GDM1 (cell line): ENCODE results near the gene TSSK3.
"Not testable (repeated sequence)": the region's sequence is repeated elsewhere in the genome, so short reads cannot be mapped to it uniquely, and the experiment has no call there.

Experiments used
- DNase-seq: peaks from one replicate; lab custom pipeline; 2025; lab: John Stamatoyannopoulos, UW

Gene TSSK3

GRCh38 chr1:32338637-32339145, 23.6 kb upstream of the TSSK3 start:
- DNase-seq: no peak

GRCh38 chr1:32339363-32339978, 22.9 kb upstream of the TSSK3 start:
- peak; percentile 50 for DNase-seq

GRCh38 chr1:32341186-32341757, 21.1 kb upstream of the TSSK3 start:
- DNase-seq: no peak

- DNase-seq: no peak
These were observed 20.4 kb upstream of the TSSK3 start for GRCh38 chr1:32341971-32342370.

- no peak for DNase-seq
These were observed 19.6 kb upstream of the TSSK3 start for GRCh38 chr1:32342704-32343103.

GRCh38 chr1:32345289-32345827, 17.0 kb upstream of the TSSK3 start:
- peak; percentile 51 for DNase-seq

- DNase-seq: no peak
These were observed 15.7 kb upstream of the TSSK3 start for GRCh38 chr1:32346532-32347157.

- DNase-seq: peak; percentile 68
These were observed 13.1 kb upstream of the TSSK3 start for GRCh38 chr1:32349211-32349708.

- DNase-seq: peak; percentile 83
These were observed 11.4 kb upstream of the TSSK3 start for GRCh38 chr1:32350785-32351398.

GRCh38 chr1:32351399-32352238, 10.7 kb upstream of the TSSK3 start:
- peak; percentile 93 for DNase-seq

GRCh38 chr1:32352239-32352745, 10.0 kb upstream of the TSSK3 start:
- no peak for DNase-seq

- no peak for DNase-seq
These were observed 9.4 kb upstream of the TSSK3 start for GRCh38 chr1:32352831-32353383.

- DNase-seq: no peak
These were observed 8.9 kb upstream of the TSSK3 start for GRCh38 chr1:32353431-32353830.

- DNase-seq: no peak
These were observed 8.3 kb upstream of the TSSK3 start for GRCh38 chr1:32353886-32354570.

- not testable (repeated sequence) for DNase-seq
These were observed 6.6 kb upstream of the TSSK3 start for GRCh38 chr1:32355778-32356177.

GRCh38 chr1:32356478-32356877, 5.9 kb upstream of the TSSK3 start:
- no peak for DNase-seq

GRCh38 chr1:32357614-32358013, 4.7 kb upstream of the TSSK3 start:
- no peak for DNase-seq

- no peak for DNase-seq
These were observed 3.9 kb upstream of the TSSK3 start for GRCh38 chr1:32358435-32358834.

- DNase-seq: no peak
These were observed 1.0 kb upstream of the TSSK3 start for GRCh38 chr1:32361308-32361673.

GRCh38 chr1:32361674-32362473, 465 bp upstream of the TSSK3 start:
- DNase-seq: no peak
